Heart left ventricle (tissue), 16 donors: ENCODE results near the gene PLPP3. TPM values are rescaled to one million over a fixed set of nuclear protein-coding genes. Genes with fewer than 3 reads are reported as not detected.

Experiments used
- ATAC-seq, 4 donors: fragments of 200-7000 bp; cut with Tn5 transposase; one replicate each; pipeline ENCODE4 v1.9.1; 2020 to 2022; ENCODE audit warnings: moderate library complexity in 4 of 4, mild to moderate bottlenecking in 3 of 4, moderate number of reproducible peaks in 1 of 4
- DNase-seq, 5 donors: peaks; one replicate each; pipeline ENCODE4 v3.0.0-alpha.2; 2020
- H3K27ac ChIP-seq, 12 donors: fragments of 200-600 bp; sonication (generic) in 4 of 12; one replicate each; pipeline versions ENCODE4 v1.5.0 to v1.8.0; 2016 to 2022; ENCODE audit warnings: mild to moderate bottlenecking in 2 of 12
- H3K27me3 ChIP-seq, 9 donors: fragments of 200-600 bp; sonication (generic) in 2 of 9; one replicate each; pipeline versions ENCODE4 v1.5.1 to v1.8.0; 2016 to 2022; ENCODE audit warnings: mild to moderate bottlenecking in 3 of 9
- H3K36me3 ChIP-seq, 9 donors: fragments of 200-600 bp; sonication (generic) in 2 of 9; one replicate each; pipeline versions ENCODE4 v1.5.0 to v1.8.0; 2018 to 2022; ENCODE audit warnings: mild to moderate bottlenecking in 2 of 9
- H3K4me1 ChIP-seq, 12 donors: fragments of 200-600 bp; sonication (generic) in 4 of 12; one replicate each; pipeline versions ENCODE4 v1.5.0 to v1.8.0; 2016 to 2022; ENCODE audit warnings: mild to moderate bottlenecking in 3 of 12
- H3K4me3 ChIP-seq, 12 donors: fragments of 200-600 bp; sonication (generic) in 4 of 12; one replicate each; pipeline versions ENCODE4 v1.5.0 to v1.8.0; 2017 to 2022; ENCODE audit warnings: mild to moderate bottlenecking in 9 of 12, moderate library complexity in 4 of 12
- H3K9me3 ChIP-seq, 12 donors: fragments of 200-600 bp; sonication (generic) in 4 of 12; one replicate each; pipeline versions ENCODE4 v1.5.0 to v1.8.0; 2016 to 2022; ENCODE audit warnings: mild to moderate bottlenecking in 1 of 12
- CTCF ChIP-seq, 12 donors: fragments of 200-600 bp; sonication (generic) in 4 of 12; IDR thresholded peaks; one replicate each; pipeline versions ENCODE4 v1.5.0 to v1.8.0; 2018 to 2022; ENCODE audit warnings: antibody characterized with exemption in 12 of 12, mild to moderate bottlenecking in 5 of 12
- POLR2A ChIP-seq, 2 donors: fragments of 450-650 bp; IDR thresholded peaks; one replicate each; pipeline ENCODE4 v1.6.1; 2017; ENCODE audit warnings: antibody characterized with exemption in 2 of 2, mild to moderate bottlenecking in 2 of 2, moderate library complexity in 2 of 2
- WGBS, 4 donors: extraction: QIAGEN DNeasy Blood & Tissue Kit in 2 of 4; methylation state at CpG; one replicate each; pipeline versions ENCODE4 v1.1.5 to v1.1.7; 2013 to 2018; 5-methylcytosine and 5-hydroxymethylcytosine counted together
- intact Hi-C, 10 donors: fragments of 100-400 bp; cut with DNase I; formaldehyde crosslinking; loops; one replicate each; pipeline versions ENCODE4 v1.11.1 to v1.14.2; 2022
- polyA plus RNA-seq, 2 donors: library from polyadenylated mRNA; stranded (reverse); fragments of 200-250 nt; gene quantifications; one replicate each; pipeline ENCODE4 v1.2.3, GENCODE V29; 2013
- total RNA-seq, 9 donors: library from RNA; depleted of rRNA in 2 of 9; stranded (reverse); fragments of >200 nt in 2 of 9; fragmentation: NEBNext Ultra II Directional in 3 of 9; extraction: Animal tissue kit (Norgen Biotek cat#: 25700) in 3 of 9; gene quantifications; one replicate each; pipeline versions ENCODE4 v1.1.0 to v1.2.4, GENCODE V29; 2016 to 2023
- donor health status: ischemic (EF 13 %, LVEDD 7.1; RV severe dilation, severe dysfunction).
- donor health status: healthy with polysubstance abuse.
- donor health status: DM: no; HTN: yes; CAD: no.
- donor health status: DM: no; HTN: no; CAD: no.
- donor health status: ischemic (EF 25% LVEDD 6.9; RV normal size, moderate dysfunction).
- donor health status: ischemic (EF 25% LVEDD 5.7; RV mildly dilated, moderate dysfunction).
- donor health status: healthy.
- donor health status: DM: yes; HTN: yes; CAD: no.
- donor health status: ischemic (EF 35%, LVEDD 5.7; RV mildly dilated, moderate dysfunction).
- donor health status: nonischemic (EF 11% LVEDD 7.7; RV severe dilation, severe dysfunction).
- donor health status: DM: yes; HTN: yes; CAD: no.
- donor health status: PGD.
- donor health status: ischemic (EF 29% LVEDD 5.4; RV normal size, mild dysfunction).
- donor health status: nonischemic (EF 23%, LVEDD 6.1; RV moderate dilation, normal function).

Gene PLPP3
- total and polyA plus RNA-seq, 11 donors: 17.1 to 221 (median 89.9) TPM

DNA sequence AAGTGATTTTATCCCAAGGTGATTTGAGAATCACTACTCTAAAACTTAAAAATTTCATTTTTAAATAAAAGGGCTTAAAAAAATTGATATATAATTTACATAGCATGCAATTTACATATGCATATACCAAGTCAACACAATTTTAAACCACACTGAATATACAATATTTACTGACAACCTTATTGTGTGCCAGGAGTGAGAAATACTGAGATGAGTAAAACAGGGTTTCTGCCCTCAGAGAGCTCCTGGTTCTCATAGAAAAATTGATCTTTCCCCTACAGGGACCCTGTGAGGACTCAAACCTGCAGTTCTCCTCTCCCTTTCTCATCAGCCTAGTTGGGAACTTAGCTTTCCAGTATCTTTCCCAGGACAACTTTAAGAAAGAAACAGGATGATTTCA is 27.0 kb downstream of the PLPP3 start:
- H3K36me3 ChIP-seq: no peaks in the 10 kb centered on the region
- TF ChIP-seq POLR2A (IDR thresholded peaks at IDR 0.05) (no peak), CTCF (IDR thresholded peaks at IDR 0.05) (no peak)
- ATAC-seq: no peak
- no peaks in the 10 kb centered on the region for H3K9me3 ChIP-seq
- no peaks in the 10 kb centered on the region for H3K27me3 ChIP-seq
- no peak overlapping the region for H3K4me3 ChIP-seq
- H3K27ac ChIP-seq: peak overlapping the region in 9 of 12 donors; percentile 6 to 70 (median 32)
- DNase-seq: no peak
- intact Hi-C loops: no loop called here
- H3K4me1 ChIP-seq: peaks cover 33 to 95% (median 78%) of the 10 kb centered on the region in 12 donors

DNA sequence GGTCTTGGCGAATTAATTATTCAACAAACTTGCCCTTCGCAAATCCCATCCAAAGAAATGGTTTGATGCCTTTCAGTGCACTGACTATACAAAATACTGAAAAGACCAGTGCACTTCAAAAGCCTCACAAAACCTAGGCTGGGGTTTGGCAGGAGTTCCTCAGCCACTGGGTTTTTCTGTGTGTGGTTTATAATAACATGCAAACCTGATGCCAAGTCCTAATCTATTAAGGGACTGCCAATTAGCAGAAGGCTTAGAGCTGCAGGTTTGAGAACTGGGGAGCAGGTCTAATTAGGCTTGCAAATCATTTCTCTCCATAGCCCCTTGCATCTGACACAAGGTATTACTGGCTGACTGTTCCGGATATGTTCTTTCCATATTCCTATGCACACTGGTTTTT is 27.7 kb downstream of the PLPP3 start:
- TF ChIP-seq CTCF (IDR thresholded peaks at IDR 0.05) (no peak), POLR2A (IDR thresholded peaks at IDR 0.05) (no peak)
- Histone ChIP-seq H3K27me3 (no peaks in the 10 kb centered on the region), H3K9me3 (no peaks in the 10 kb centered on the region), H3K36me3 (no peaks in the 10 kb centered on the region), H3K27ac (peak overlapping the region in 11 of 12 donors; percentile 31 to 70 (median 50)), H3K4me1 (peaks cover 39 to 98% (median 82%) of the 10 kb centered on the region in 12 donors), H3K4me3 (no peak overlapping the region)
- ATAC-seq (peak in 1 of 4 donors; percentile 12), DNase-seq (no peak)
- WGBS, 4 donors: 68 to 80% (median 75%) methylated on average over 3 of the region's 3 CpGs
- intact Hi-C loops: no loop called here

- intact Hi-C loops: loop anchor here in 1 of 10 donors (1.0 kb wide), 1 partner anchor 36 kb away; no protein-coding TSS in a partner anchor
These were observed 28.5 kb downstream of the PLPP3 start for GRCh38 chr1:56550859-56551188.

More at GRCh38 chr1:56550859-56551188, 28.5 kb downstream of the PLPP3 start:
- 41 to 61% (median 52%) methylated on average over 4 of the region's 4 CpGs for WGBS, 4 donors
- DNase-seq (no peak), ATAC-seq (no peak)
- TF ChIP-seq CTCF (IDR thresholded peaks at IDR 0.05) (no peak), POLR2A (IDR thresholded peaks at IDR 0.05) (no peak)
- Histone ChIP-seq H3K4me3 (no peak overlapping the region), H3K4me1 (peaks cover 39 to 99% (median 86%) of the 10 kb centered on the region in 12 donors), H3K36me3 (no peaks in the 10 kb centered on the region), H3K27ac (peak overlapping the region in 11 of 12 donors; percentile 35 to 78 (median 67)), H3K9me3 (no peaks in the 10 kb centered on the region), H3K27me3 (no peaks in the 10 kb centered on the region)
